GM15510 (cell line): Measurements from ENCODE around the gene SH2D2A.

Experiments
- POLR2A ChIP-seq: IDR thresholded peaks from 3 replicates; pipeline ENCODE4 v1.6.1; 2011; ENCODE audit warnings: borderline replicate concordance; ENCODE audit not compliant: insufficient read length; ENCODE audit errors: extremely low read depth

Gene SH2D2A

DNA sequence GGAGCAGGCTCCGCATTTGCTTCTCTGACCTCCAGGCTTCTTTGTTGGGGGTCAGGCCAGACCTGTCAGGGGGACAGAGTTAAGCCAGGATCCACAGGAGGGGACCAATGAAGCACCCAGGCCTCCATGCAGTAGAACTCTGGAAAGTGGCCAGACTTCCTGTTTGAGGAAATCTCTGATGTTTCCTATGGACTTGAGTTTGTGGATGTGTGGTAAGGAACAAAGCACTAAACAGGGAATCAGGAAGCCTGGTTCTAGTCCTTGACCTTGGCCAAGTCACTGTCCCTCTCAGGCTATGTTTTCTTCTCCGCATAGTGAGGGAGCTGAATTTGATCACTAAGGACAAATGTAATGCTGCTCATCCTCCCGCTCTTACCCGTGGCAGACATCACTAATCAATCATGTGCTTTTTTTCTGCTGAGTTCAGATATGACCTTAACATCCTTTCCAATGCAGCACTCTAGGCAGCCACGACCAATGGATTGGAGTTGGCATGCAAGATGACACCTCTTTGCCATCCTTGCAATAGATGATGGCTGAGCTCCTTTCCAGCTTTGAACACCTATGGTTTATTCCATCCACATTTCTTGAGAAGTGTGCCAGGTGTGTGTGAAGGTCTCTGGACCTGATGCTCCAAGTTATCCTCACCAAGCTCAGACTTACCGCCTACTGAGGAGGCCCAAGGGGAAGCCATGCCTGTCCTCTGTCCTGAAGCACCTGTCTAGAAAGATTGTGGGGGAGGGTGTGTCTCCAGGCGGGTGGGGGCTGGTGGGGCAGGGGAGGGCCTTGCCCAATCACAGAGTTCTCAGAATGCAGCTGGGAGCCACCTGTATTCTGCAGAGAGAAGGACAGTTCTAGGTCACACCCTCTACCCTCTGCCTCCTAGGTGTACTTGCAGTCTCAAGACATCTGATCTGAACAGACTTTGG lies 9.9 kb downstream of the SH2D2A start:
- no peak for TF ChIP-seq POLR2A

DNA sequence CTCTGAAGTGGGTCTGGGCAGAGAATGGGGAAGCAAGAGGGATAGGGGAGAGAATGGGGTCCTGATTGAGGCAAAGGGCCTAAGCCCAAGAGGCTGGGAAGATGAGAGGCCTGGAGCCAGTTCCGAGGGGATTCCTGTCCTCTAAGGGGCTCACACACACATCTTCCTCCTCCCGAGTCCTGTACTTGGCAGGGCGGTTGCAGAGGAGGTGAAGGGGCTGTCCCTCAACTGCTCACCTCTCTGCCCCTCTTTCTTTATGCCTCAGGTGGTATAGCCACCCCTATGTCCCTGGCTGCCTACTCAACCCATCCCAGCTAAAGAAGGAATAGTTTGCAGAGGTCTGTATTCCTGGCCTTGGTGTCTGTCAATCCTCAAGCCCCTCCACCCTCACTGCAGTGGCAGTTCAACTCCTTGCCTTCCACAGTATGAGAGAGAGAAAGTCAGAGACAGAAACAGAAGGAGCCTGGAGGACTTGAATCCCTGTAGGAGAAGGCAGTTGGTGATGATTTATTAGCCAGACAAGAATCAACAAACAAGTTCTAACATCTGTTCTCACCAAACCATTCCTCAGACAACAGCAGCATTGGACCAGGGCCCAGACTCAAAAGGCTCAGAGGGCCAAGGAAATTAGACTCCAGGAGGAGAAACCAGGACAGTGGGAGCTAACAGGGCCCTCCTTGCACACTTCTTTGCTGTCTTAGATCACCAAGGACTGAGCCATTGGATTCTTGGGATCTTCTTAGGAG lies 10.7 kb downstream of the SH2D2A start:
- TF ChIP-seq POLR2A: no peak

DNA sequence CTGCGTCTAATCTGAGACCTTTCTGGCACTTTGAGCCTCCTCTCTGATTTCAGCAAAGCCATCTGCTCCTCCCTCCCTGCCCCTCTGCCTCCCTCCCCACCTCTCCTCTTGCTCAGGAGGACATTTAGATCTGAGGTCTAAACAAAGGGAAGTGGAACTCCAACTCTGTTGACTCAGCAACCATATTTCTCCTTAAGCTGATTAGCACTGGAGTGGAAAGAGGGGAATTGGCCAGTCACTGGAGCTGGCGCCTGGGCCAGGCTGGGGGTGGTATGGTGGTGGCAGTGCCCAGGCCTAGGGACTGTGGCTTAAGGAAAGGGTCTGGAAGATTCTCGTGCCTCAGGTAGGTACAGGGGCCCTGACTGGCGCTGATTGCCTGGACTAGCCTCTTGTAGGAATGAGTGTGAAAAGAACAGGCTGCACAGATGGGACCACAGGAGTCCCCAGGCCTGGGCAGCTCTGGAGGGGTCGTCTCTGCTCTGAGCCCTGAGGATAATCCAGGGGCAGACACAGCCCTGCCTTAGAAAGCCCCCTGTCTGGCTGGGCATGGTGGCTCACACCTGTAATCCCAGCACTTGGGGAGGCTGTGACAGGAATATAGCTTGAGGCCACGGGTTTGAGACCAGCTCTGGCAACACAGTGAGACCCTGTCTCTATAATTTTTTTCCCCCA lies 11.9 kb downstream of the SH2D2A start:
- no peak for TF ChIP-seq POLR2A

DNA sequence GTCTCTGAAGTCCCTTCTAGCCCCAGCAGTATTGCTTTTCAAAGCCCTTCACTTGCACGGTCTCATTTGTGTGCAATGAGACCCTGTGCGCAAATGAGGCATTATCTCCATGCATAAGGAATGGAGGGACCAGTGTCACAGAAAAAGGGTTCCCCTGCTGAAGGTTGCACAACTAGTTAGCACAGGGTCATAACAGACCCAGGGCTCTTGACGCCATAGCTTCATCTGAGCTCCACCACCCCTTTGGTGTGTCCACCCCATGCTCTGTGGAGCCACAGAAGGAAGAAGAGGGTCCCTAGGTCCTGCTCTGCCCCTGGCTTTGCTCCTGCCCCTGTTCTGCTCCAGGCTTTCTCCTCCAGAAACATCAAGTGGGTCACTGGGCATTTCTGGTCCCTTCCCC lies 12.6 kb downstream of the SH2D2A start:
- TF ChIP-seq POLR2A: no peak

DNA sequence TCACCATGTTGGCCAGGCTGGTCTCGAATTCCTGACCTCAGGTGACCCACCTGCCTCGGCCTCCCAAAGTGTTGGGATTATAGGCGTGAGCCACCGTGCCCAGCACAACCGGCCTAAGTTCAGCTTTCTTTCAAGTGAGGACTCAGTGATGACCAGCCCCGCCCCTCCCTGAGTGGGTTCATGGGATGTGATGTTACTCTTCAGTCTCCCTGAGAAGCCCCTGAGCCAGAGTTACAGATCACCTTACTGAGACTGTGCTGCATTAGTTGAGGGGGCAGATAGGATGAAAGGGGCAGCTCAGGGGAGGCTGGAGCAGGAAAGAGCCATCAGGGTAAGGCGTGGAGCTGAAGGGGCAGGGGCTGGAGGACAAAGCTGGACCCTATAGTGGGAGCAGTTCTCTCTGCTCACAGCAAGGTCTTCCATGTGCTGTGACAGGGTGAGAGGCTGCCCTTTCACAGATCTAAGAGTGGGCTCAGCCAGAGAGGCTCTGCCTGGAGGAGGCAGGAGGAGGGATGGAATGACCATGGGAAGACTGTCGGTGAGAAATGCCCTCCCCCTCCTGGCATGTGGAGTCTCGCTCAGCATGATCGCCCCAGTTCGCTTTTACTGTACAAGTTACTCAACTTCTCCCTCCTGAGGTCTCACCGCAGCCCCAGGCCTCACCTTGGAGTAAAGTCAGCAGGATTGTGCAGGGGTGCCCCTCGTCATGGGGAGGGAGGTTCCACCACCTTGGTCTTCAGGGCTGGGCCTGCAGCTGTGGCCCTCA lies 13.4 kb downstream of the SH2D2A start:
- TF ChIP-seq POLR2A: no peak

DNA sequence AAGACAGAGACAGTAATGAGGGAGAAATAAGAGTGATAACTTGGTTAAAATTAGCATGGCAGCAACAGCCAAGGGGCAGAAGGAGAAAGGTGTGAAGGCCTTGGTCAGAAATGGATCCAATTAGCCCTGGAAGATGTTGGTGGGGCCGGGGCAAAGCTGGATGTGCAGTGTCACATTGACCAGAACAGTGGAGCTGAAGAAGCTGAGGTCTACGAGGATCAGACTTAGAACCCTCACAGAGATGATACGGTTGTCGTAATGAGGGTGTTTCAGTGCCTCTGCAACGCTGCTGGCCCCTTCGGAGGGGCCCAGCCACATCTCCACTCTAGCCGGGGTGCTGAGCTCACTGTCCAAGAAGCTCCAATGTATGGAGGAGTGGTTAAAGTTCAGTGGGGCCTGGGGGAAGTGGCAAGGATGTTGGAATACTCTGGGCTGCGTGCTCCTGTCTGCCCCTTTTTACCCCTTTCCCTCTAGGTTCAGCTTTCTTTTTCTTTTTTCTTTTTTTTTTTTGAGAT lies 14.2 kb downstream of the SH2D2A start:
- TF ChIP-seq POLR2A: no peak

GRCh38 chr1:156801409-156802121 lies 15.1 kb downstream of the SH2D2A start:
- TF ChIP-seq POLR2A: no peak

- no peak for TF ChIP-seq POLR2A
Observed at GRCh38 chr1:156797212-156797871, 19.3 kb downstream of the SH2D2A start.

DNA sequence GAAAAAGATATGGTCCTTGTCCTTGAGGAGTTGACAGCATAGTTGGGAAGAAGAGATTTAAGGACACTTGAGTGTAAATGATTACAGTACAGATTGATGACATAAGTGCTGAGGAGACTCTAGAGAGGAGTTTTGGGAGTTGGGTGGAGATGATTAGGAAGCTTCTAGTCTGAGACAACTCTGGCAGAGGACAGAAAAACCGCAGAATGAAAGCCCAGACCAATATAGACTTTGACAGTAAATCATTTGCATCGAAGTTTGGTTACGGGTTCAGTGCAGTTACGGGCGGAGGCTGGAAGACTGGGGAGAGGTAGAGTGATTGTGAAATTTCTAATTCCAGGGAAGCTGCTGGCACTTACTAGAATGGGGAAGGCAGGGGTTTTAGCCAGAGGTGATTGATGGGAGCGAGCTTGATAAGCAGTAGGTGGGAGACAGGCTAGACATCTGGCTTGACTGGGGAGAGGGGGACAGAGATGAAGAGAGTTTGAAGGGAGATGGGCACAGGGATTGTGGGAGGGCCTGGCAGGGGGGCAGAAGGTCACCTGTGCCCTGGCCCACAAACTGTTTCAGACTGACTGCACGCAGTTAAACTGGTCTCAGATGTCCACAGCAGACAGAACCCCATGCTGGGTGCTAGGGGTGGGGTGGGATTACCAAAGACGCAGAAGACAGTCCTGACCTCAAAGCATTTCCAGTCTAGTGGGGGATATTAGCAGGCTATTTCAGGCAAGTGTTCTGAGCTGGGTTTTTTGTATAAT lies 20.1 kb downstream of the SH2D2A start:
- TF ChIP-seq POLR2A: no peak

DNA sequence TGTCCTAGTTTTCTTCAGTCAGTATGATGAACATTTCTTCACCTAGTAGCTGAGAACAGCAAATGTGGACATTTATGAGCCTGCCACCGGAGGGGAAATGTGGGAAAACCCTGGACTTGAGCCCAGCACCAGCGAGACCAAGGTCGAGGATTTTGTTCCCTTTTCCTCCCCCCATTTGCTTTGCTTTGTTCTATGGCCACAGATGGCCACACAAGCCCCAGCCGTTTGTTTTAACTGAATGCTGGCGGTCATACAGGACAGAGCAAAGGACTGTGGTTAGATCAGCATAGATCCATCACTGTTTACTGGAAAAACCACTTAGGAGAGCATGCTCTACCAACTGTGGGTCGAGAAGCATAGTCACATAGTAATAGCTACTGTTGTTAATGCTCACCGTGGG lies 20.9 kb downstream of the SH2D2A start:
- no peak for TF ChIP-seq POLR2A

DNA sequence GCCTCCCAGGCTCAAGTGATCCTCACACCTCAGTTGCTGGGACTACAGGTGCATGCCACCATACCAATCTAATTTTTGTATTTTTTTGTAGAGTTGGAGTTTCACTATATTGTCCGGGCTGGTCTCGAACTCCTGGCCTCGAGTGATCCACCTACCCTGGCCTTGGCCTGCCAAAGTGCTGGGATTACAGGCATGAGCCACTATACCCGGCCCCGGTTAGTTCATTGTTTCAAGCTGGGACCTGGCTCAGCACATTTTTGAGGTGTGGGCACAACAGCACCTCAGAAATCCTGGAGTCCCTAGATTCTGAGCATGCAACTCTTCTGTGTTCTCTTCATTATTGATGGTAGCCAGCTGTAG lies 21.3 kb downstream of the SH2D2A start:
- no peak for TF ChIP-seq POLR2A

DNA sequence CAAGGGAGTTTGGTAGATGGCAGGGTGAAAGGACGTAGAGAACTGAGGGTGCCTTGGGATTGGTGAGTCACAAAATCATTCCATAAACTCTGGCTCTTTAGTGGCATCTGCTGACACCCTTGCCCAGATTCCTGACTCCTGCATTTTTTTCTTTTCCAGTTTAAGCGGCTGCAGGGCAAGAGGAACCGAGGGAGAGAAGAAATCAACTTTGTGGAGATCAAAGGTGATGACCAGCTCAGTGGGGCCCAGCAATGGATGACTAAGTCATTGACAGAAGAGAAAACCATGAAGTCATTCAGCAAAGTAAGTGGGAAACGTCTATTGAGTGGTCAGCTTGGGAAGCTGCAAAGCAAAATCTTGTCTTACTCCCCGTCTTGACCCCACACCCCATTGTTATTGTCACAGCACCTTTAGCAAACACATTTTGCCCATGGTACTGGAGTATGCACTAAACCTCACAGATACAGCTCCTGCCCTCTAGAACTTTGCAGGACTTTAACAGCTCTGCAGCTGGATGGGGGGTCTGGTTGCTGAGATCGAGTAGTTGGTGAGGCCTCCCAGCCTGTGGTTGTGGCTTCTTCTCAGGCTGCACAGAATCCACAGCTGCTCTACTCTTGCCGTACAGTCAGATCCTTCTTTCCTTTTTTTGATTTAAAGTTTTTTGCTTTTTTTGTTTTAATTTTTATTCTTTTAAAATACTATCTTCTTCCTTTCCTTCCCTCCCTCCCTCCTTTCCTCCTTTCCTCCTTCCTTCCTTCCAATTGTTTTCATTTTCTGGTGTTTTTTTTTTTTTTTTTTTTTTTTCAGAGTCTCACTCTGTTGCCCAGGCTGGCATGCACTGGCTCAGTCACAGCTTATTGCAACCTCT lies 21.9 kb downstream of the SH2D2A start:
- no peak for TF ChIP-seq POLR2A
